Loucy (cell line): ENCODE data around the gene PREPL.

Source experiments
- CTCF ChIP-seq: fragments of 200-600 bp; sonication (generic); conservative IDR thresholded peaks from 2 replicates; pipeline ENCODE4 v1.5.1; 2014; ENCODE audit warnings: mild to moderate bottlenecking, antibody characterized with exemption, low read length
- EZH2phosphoT487 ChIP-seq: fragments of 200-600 bp; IDR thresholded peaks from 2 replicates; pipeline ENCODE4 v1.6.1; 2018; ENCODE audit warnings: antibody characterized with exemption, mild to moderate bottlenecking, moderate library complexity, borderline replicate concordance

- TF ChIP-seq CTCF (peak; percentile 68), EZH2phosphoT487 (no peak)
Measured at GRCh38 chr2:44291281-44292248, 69.7 kb downstream of the PREPL start.
